LNCAP (cell line): ENCODE measurements around the gene APC.
A peak's percentile ranks its signal among the peaks of the same experiment; 100 is the strongest.

Experiments
- CTCF ChIP-seq: fragments of 450-650 bp; IDR thresholded peaks from 2 replicates; pipeline ENCODE4 v1.5.1; 2017; ENCODE audit warnings: mild to moderate bottlenecking

The APC gene

GRCh38 chr5:112737463-112738190 is at the start of gene APC:
Gene APC (plus strand): TSS chr5:112737885. CDS start chr5:112754891, 17,006 bp downstream.
- TF ChIP-seq CTCF, result no peak

- TF ChIP-seq CTCF, result no peak
Observed at GRCh38 chr5:112689155-112689909, 48.4 kb upstream of the APC start.

- TF ChIP-seq CTCF, result no peak
Observed at GRCh38 chr5:112690605-112691338, 46.9 kb upstream of the APC start.

GRCh38 chr5:112691339-112691680 is 46.4 kb upstream of the APC start:
- no peak for TF ChIP-seq CTCF

- TF ChIP-seq CTCF, result peak; percentile 55
Observed at GRCh38 chr5:112691758-112692157, 45.9 kb upstream of the APC start.

GRCh38 chr5:112692472-112692871 is 45.2 kb upstream of the APC start:
- TF ChIP-seq CTCF, result no peak

GRCh38 chr5:112693301-112693700 is 44.4 kb upstream of the APC start:
- no peak for TF ChIP-seq CTCF
